ENCODE measurements around the gene SEMA3G.
A peak's percentile ranks its signal among the peaks of the same experiment; 100 is the strongest.

Gene SEMA3G

DNA sequence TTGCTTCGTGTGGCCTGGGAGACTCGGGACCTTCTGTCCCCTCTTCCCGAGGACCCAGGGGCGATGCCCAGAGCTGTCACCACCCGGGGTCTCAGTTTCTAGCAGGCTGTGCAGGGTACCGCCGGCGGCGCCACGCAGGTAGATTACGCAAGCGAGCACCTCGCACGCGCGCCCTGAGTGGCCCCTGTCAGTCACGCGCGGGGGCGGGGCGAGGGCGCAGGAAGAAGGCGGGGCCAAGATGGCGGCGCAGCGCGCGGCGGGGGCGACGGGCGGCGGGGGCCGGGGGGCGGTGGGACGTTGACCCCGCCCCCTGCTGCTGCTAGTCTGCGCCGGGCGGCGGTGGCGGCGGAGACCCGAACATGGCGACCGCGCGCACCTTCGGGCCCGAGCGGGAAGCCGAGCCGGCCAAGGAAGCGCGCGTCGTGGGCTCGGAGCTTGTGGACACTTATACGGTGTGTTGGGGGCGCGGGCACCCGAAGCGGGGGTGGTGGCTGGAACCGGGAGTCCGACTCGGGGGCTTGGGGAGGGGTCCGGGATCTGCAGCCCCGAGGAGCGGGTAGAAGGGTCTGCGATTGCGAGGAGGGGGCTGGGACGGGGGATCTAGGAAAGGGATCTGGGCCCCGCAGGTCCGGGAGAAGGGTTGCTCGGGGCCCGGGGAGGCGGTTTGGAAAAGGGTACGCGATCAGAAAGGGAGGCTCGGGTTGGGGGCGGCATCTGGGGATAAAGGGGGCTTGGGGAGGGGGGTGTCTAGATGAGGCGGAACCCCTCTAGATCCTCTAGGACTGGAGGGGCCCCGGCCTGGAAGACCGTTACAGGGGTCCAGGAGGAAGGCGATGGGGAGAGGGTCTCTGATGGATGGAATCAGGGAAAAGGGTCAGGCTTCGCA lies 10.6 kb upstream of the SEMA3G start, which contains the start of gene NISCH:
NISCH (plus strand) TSS at position 322 of the 886 bp plus-strand sequence; CDS start at position 360, 38 bp downstream.
- TF ChIP-seq POLR2AphosphoS5 (IDR thresholded peaks at IDR 0.05; ENCODE audit: low read depth, low read length), result peak; percentile 57; the same call in 1 of the 2 replicates
- peak; percentile 65 for TF ChIP-seq FOXP2 (optimal IDR thresholded peaks at IDR 0.05; ENCODE audit: borderline replicate concordance, extremely low read depth, extremely low read length, insufficient read depth)
- TF ChIP-seq SIN3A (IDR thresholded peaks at IDR 0.05; ENCODE audit: borderline replicate concordance, insufficient read depth, low read length), result peak; percentile 61; the same call in 1 of the 2 replicates
- TF ChIP-seq, protein P1, sequence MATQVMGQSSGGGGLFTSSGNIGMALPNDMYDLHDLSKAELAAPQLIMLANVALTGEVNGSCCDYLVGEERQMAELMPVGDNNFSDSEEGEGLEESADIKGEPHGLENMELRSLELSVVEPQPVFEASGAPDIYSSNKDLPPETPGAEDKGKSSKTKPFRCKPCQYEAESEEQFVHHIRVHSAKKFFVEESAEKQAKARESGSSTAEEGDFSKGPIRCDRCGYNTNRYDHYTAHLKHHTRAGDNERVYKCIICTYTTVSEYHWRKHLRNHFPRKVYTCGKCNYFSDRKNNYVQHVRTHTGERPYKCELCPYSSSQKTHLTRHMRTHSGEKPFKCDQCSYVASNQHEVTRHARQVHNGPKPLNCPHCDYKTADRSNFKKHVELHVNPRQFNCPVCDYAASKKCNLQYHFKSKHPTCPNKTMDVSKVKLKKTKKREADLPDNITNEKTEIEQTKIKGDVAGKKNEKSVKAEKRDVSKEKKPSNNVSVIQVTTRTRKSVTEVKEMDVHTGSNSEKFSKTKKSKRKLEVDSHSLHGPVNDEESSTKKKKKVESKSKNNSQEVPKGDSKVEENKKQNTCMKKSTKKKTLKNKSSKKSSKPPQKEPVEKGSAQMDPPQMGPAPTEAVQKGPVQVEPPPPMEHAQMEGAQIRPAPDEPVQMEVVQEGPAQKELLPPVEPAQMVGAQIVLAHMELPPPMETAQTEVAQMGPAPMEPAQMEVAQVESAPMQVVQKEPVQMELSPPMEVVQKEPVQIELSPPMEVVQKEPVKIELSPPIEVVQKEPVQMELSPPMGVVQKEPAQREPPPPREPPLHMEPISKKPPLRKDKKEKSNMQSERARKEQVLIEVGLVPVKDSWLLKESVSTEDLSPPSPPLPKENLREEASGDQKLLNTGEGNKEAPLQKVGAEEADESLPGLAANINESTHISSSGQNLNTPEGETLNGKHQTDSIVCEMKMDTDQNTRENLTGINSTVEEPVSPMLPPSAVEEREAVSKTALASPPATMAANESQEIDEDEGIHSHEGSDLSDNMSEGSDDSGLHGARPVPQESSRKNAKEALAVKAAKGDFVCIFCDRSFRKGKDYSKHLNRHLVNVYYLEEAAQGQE (IDR thresholded peaks at IDR 0.05; ENCODE audit: insufficient read depth in 1 of 2, low read depth in 2 of 2, low read length in 2 of 2), result no peak
- peak; percentile 65; the same call in 1 of the 2 replicates for TF ChIP-seq TAF1 (IDR thresholded peaks at IDR 0.05; ENCODE audit: borderline replicate concordance, insufficient read depth, low read length)

DNA sequence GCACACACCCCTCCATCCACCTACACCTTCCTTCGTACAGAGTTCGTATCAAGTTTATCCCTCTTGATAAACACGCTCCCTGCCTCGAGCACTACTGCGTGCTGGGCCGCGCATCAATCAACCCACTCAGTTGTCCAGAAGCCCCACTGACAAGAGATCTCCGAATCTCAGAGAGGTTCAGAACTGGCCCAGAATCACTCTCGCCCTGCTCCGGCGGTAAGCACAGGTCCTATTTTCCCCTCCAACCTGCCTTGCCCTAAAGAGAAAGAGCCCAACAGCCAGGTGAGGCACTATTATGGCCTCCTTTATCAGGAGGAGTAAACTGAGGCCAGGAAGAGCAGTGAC lies 10.0 kb upstream of the SEMA3G start:
- TF ChIP-seq, protein P1 (IDR thresholded peaks at IDR 0.05; ENCODE audit: insufficient read depth in 1 of 2, low read depth in 2 of 2, low read length in 2 of 2), result no peak
- TF ChIP-seq FOXP2 (optimal IDR thresholded peaks at IDR 0.05; ENCODE audit: borderline replicate concordance, extremely low read depth, extremely low read length, insufficient read depth), result no peak
- TF ChIP-seq POLR2AphosphoS5 (IDR thresholded peaks at IDR 0.05; ENCODE audit: low read depth, low read length), result no peak
- TF ChIP-seq TAF1 (IDR thresholded peaks at IDR 0.05; ENCODE audit: borderline replicate concordance, insufficient read depth, low read length), result no peak
- no peak for TF ChIP-seq SIN3A (IDR thresholded peaks at IDR 0.05; ENCODE audit: borderline replicate concordance, insufficient read depth, low read length)

DNA sequence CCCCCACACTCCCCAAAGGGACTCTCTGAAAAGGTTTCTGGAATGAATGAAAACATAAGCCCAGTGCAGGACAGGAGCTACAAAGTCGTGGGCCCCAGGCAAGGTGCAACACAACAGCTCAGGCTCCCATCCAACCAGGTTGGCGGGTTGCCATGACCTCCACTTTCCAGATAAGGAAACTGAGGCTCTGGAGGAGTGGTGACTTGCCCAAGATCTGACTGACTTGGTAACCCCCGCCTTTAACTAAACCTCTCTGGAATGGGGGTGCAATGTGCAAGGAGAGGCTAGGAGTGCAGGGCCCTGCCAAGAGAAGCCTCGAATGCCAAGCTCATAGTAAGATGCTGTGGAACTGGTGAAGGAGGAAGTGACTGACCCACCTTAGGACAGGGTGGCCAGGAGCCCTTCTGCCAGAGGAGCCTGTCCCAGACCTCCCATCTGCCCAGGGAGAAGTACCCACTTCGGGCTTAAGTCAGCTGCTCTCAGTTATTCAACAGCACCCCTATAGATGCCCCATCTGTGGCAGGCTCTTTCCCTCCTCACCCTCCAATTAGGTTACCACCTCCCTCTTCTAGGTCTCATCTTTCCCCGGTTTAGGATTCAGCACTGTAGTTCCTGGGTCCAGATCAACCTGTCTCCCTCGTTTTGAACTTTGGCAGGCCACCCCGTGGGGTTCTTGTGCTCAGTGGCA lies 9.5 kb upstream of the SEMA3G start:
- TF ChIP-seq FOXP2 (optimal IDR thresholded peaks at IDR 0.05; ENCODE audit: borderline replicate concordance, extremely low read depth, extremely low read length, insufficient read depth) (no peak), POLR2AphosphoS5 (IDR thresholded peaks at IDR 0.05; ENCODE audit: low read depth, low read length) (no peak), TAF1 (IDR thresholded peaks at IDR 0.05; ENCODE audit: borderline replicate concordance, insufficient read depth, low read length) (no peak), SIN3A (IDR thresholded peaks at IDR 0.05; ENCODE audit: borderline replicate concordance, insufficient read depth, low read length) (no peak)
- TF ChIP-seq, protein P1 (IDR thresholded peaks at IDR 0.05; ENCODE audit: insufficient read depth in 1 of 2, low read depth in 2 of 2, low read length in 2 of 2), result no peak

DNA sequence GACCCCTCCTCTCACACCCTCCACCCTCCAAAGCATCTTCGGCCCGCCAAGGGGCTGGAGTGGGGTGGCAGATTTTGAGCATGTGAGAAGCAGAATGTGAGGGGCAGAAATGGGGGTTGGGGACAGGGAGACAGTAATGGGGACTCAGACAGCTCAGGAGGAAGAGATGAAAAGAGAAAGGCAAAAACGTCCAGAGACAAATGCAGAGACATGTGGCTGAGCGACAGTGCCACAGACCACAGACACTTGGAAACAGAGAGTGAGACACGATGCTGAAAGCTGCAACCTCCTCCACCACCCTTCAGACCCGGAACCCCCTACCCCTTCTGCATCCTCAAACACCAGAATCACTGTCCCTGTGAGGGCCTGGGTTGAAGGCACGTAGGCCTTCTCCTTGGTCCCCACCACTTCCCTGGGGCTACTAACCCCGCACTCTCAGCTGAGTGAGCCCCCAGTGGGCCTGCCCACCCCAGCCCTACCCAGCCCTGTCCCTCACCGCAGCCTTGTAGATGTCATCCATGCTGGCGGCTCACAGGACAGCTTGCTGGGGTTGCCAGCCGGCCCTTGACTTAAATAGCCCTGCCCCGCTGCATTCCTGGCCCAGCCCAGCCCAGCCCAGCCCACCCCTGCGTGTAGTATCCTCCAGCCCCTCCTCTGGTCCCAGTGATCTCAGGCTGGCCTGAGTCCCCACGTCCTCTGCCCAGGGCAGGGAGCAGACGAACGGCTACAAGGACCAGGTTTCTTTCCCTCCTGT lies 8.8 kb upstream of the SEMA3G start, which contains the start of gene TNNC1:
TNNC1 (minus strand) TSS at position 546 of the 754 bp plus-strand sequence; CDS start at position 520, 26 bp downstream.
- TF ChIP-seq SIN3A (IDR thresholded peaks at IDR 0.05; ENCODE audit: borderline replicate concordance, insufficient read depth, low read length), result no peak
- TF ChIP-seq POLR2AphosphoS5 (IDR thresholded peaks at IDR 0.05; ENCODE audit: low read depth, low read length), result no peak
- TF ChIP-seq TAF1 (IDR thresholded peaks at IDR 0.05; ENCODE audit: borderline replicate concordance, insufficient read depth, low read length), result no peak
- TF ChIP-seq, protein P1 (IDR thresholded peaks at IDR 0.05; ENCODE audit: insufficient read depth in 1 of 2, low read depth in 2 of 2, low read length in 2 of 2), result no peak
- no peak for TF ChIP-seq FOXP2 (optimal IDR thresholded peaks at IDR 0.05; ENCODE audit: borderline replicate concordance, extremely low read depth, extremely low read length, insufficient read depth)
